Activated CD8-positive, alpha-beta memory T cell treated with anti-CD3 and anti-CD28 coated beads, Interleukin-2, amount 50 U/mL, for 48 hours (primary cell): ENCODE data around the gene SRP54.
"Not testable (repeated sequence)": the region's sequence is repeated elsewhere in the genome, so short reads cannot be mapped to it uniquely, and the experiment has no call there.

Source experiments
- DNase-seq: peaks from one replicate; pipeline ENCODE4 v3.0.0-alpha.2; 2020

The SRP54 gene

DNA sequence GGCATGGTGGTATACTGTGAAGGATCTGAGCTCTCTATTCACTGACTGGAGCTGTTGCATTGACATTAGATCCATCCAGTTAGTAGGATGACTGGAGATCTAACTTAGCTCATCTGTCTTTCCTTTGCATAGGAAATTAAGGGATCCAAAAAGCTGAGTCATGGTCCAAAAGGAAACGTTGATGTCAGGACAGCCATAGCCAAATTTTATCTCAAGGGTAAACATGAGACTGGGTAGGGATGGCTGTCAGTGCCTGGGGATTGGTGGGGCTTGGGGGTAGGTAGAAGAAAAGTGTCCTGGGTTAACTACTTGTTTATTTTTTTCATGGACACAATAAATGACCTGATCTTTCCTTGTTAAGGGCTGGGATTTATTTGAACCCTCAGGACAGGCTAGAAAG, 67.9 kb downstream of the SRP54 start:
- no peak for DNase-seq

DNA sequence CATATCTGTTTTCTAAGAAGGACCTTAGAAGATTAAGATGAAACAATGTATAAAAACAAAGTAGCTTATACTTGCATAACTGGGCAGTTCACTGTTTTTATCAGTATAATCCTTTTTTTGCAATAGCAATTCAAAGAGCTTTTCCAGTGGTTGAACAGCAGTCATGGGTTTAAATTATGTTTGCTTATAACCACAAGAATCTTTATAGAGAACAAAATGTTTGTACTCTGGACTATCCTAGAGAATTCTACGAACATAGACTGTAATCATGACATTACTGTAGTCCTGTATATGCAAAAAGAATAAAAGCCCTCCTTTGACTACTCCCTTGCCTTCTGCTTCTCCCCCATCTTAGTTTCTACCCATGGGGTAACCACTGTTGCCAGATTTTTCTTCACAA, 69.0 kb downstream of the SRP54 start:
- no peak for DNase-seq

DNA sequence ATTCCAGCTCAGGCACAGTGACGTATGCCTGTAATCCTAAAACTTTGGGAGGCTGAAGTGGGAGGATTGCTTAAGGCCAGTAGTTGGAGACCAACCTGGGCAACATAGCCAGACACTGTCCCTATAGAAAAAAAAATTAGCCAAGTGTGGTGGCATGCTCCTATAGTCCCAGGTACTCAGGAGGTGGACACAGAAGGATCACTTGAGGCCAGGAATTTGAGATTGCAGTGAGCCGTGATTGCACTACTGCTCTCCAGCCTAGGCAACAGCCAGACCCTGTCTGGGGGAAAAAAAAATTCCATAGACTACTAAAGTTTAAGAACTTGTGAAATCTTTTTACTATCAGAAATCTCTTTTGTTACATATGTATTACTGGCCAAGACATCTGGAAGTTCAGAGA, 69.8 kb downstream of the SRP54 start:
- DNase-seq, result no peak

DNA sequence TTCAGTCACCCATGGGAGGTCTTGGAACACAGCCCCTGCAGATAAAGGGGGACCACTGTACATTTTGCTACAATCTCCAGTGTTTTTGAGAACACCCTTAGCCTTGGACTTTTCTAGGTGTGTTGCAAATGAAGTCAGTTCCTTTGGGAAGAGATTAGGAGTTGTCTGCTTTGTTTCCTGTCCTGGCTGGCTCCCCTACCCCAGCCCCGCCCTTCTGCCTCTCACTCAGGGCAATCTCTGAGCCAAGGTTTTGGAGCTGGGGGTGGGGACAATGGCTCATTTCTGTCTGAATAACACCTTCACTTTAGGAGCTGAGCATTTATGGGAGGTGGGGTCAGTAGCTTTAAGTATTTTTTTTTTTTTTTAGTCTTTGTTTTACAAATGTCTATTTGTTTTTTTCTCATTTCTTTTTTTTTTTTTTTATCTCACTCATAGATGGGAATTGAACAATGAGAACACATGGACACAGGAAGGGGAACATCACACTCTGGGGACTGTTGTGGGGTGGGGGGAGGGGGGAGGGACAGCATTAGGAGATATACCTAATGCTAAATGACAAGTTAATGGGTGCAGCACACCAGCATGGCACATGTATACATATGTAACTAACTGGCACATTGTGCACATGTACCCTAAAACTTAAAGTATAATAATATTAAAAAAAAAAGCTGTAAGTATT, 78.5 kb downstream of the SRP54 start:
- not testable (repeated sequence) for DNase-seq

DNA sequence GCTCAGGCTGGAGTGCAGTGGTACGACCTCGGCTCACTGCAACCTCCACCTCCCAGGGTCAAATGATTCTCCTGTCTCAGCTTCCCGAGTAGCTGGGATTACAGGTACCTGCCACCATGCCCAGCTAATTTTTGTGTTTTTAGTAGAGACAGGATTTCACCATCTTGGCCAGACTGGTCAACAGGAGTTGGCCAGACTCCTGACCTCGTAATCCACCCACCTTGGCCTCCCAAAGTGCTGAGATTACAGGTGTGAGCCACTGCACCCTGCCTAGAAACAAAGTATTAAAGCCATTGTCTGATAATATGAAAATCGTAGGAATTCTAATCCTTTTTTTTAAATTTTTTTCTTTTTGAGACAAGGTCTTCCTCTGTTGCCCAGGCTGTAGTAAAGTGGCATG, 82.9 kb downstream of the SRP54 start:
- not testable (repeated sequence) for DNase-seq

DNA sequence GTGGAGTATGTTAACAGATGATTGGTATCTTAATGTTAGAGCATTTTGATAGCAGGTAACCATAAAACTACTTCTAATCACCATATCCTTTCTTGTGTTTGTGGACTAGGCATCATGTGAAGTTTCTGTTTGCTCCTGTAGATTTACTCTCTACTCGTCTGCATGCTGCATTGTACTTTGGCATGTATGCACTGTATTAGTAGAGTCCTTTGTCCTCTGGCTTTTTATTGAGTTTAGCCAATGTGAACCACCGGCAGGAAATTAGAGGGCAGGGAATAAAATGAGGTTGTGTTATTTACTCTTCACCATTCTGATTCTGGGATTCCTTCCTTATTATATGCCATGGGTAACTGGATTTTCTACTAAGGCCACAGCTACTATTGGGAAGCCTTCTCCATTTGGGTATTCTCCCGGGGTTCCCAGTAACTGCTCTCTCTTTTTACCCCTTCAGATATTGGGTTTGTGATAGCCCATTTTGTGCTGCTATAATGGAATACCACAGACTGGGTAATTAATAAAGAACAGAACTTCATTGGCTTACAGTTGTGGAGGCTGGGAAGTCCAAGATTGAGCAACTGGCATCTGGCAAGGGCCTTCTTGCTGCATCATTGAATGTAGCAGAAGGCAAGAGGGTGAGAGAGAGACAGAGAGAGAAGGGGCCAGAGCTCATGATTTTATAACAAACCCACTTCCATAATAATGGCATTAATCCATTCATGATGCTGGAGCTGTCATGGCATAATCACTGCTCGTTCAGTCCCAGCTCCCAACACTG, 85.6 kb downstream of the SRP54 start:
- DNase-seq, result no peak

DNA sequence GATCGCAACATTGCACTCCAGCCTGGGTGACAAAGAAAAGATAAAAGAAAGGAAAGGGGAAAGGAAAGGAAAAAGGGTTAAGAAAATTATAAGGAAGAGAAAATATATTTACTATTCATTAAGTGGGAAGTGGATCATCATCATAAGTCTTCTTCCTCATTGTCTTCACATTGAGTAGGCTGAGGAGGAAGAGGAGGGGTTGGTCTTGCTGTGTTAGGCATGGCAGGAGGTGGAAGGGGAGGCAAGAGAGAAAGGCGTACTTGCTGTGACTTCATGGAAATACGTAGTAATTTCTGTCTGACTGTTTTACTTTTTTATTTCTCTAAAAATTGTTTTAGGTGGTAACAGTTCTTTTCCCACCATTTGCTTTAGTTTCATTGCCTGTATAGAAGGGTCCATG, 89.4 kb downstream of the SRP54 start:
- DNase-seq, result no peak

DNA sequence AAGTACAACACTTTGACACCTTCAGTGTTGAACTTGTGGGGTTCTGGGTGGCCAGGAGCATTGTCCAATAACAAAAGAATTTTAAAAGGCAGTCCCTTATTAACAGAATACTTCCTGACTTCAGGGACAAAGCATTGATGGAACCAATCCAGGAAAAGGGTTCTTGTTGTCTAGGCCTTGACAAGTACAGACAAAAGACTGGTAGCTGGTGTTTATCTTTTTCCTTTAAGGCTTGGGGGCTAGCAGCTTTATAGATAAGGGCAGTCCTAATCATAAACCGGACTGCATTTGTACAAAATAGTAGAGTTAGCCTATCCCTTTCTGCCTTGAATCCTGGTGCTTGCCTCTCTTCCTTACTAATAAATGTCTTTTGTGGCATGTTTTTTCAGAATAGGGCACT, 90.7 kb downstream of the SRP54 start:
- no peak for DNase-seq

DNA sequence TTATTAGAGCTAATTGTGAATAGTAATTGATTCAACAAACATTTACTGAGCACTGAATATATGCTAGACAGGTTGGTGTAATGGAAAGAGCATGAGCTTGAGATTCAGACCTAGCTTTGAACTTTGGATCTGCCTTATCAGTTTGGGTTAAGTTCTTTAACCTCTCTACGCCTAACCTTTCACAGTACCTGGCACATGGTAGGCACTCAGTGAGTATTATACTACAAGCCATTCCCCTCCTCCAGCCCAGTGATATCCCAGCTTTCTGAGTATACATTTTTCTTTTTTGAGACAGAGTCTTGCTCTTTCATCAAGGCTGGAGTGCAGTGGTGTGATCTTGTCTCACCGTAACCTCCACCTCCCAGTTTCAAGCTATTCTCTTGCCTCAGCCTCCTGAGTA, 95.3 kb downstream of the SRP54 start:
- no peak for DNase-seq
